Stimulated activated CD4-positive, alpha-beta T cell treated with anti-CD3 and anti-CD28 coated beads, TNF-alpha, amount 100 ng/mL, for 24 hours (primary cell): ENCODE measurements around the gene PLCB4.

Source experiments
- DNase-seq, 3 experiments: peaks; one replicate each; pipeline ENCODE4 v3.0.0-alpha.2; 2020; ENCODE audit warnings: low read depth in 3 of 3

PLCB4 gene

DNA sequence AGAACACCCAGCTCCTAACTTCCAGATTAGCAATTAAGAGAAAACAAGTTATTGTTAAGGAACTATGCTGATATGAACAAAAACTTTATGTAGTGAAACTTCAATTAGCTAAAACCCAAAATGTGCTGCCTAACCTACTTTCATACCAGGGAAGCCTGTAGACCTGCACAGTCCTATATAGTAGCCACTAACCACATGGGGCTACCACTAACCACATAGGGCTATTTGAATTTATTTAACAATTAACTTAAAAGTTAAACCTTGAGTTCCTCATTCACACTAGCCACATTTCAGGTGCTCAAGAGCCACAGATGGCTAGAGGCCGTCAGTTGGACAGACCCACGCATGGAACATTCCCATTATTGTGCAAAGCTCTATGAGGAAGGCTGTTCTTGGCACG lies 373.1 kb downstream of the PLCB4 start:
- no peak for DNase-seq

DNA sequence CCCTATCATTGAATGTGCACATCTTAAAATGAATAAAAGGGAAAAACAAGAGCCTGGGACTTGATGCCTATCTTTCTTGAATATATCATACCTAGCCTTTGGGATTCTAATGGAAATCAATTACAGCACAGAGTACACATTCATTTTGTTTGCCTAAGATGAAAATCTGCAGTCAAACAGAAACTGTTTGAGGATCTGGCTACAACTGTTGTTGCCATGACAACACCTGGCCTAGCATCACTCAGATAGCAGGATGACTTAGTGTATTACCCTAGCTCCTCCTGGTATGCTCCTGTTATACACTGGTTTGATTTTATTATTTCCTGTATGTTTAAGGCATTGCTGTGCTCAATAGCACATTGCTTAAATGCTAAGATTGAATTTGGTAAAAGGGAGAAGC lies 374.0 kb downstream of the PLCB4 start:
- no peak for DNase-seq

DNA sequence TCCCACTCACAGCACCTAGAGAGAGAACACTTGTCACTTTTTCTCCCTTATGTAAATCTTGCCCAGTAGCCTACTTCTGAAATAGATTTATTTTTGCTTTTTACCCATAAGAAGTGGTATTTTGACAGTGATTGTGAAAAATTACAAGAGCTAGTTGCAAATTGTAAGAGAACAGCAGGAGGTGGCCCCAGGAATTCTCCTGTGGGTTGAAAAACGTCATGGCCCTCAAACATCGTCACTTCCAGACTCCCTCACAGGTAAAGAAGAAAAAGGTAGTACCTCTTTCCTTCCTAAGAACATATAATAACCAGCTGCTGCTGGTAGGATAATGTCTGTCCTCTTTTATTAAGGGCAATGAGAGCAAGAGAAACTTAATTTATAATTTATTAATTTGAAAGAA lies 376.0 kb downstream of the PLCB4 start:
- DNase-seq, result no peak

DNA sequence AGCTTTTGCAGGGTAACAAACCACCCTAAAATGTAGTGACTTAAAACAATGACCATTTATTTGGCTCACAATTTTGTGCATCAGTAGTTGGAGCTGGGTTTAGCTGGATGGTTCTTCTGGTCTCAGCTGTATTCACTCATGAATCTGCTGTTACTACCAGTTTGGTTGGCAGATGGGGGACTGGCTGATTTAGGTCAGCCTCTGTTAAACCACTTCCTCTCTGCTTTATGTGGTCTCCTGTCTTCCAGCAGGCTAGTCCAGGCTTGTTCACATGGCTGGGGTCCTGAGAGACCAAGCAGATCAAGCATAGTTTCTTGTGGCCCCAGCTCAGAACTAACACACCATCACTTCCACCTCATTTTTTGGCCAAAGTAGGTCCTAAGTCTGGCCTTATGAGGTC lies 378.3 kb downstream of the PLCB4 start:
- no peak for DNase-seq

DNA sequence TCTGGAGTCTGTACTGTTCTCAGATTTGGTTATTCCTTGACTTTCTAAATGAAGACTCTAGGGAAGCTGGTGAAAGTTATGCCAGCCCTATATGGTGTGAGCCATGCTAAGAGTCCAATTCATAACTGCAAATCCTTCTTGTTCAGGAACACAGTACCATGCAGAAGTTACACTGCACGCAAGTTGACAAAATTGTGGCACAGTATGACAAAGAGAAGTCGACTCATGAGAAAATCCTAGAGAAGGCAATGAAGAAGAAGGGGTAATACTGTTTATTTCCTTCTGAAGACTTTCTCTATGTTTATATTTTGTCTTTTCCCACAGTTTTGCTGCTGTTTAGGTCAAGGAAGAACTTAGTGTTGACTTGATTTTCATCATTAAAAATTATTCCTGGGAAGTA lies 384.3 kb downstream of the PLCB4 start:
- no peak for DNase-seq

DNA sequence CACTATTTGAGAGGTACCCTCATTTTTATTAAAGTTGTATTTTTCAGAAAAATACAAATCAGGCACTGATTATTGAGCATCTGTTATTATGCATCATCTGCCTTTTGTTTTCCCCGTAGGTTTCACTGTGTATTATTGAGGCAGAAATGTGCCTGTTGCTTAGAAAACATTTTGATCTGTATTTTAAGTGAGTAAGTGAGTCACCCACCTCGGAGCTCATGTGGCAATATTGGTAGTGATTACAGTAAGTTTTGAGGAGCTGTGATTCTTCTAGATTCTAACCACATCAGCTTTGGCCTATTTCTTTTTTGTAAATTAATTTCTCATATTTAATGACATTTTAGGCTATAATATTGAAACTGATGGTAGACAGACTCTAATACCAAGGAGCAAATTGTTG lies 385.9 kb downstream of the PLCB4 start:
- DNase-seq, result no peak

DNA sequence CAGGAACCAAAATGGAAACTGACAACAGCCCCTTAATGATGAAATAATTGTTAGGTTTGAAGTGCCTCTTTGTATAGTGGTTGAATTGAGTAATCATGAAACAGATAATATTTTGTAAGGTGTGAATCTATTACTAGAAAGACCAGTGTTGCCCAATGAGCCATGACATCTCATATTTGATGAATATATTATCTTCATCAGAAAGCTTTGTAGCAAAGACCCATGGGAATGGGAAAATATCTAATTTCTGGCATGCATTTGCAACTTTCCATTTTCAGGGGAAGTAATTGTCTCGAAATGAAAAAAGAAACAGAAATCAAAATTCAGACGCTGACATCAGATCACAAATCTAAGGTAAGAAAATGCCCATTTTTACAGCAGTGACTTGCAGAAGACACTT lies 388.2 kb downstream of the PLCB4 start:
- no peak for DNase-seq

DNA sequence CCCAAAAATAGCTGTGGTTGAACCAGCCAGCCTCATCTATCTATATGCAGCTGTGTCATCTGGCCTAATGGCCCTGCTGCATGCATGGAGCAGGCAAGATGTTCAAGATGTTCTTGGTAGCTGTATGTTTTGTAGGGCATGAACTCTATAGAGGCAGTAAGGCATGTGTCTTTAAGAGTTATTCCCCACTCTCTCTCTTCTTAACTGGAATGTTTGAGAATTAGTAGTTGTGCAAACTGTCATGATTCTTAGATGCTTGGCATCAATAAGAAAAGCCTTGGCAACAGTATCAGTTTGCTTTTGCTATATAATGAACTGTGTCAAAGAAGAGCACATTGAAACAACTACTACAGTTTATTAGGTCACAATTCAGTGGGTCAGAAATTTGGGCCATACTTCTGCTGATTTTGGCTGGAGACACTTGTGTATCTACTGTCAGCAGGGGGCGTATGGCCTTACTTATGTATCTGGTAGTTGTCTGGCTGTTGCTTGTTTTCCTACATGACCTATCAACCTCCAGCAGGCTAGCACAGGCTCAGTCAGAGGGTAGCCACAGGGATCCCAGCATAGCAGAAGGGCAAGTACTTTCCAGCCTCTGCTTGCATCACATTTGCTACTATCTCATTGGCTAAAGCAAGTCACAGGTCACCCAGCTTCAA lies 389.4 kb downstream of the PLCB4 start:
- DNase-seq, result no peak

DNA sequence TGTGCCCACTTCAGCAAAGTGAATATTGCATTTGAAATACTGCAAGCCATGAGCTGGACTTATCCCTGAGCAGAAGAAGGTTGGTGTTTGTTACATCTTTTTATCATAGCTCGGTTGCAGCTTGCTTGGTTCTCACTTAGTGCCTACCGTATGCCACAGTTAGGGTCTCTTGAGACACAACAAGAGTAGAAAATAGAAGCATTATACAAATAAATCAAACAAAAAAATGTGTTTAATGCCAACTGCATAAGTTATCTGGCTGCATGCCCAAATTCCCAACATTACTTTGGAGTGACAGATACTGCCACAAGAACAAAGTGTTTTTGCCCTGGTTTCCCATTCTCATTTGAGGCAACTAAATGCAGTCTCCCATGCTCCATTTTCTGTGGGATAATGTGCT lies 391.6 kb downstream of the PLCB4 start:
- no peak for DNase-seq

DNA sequence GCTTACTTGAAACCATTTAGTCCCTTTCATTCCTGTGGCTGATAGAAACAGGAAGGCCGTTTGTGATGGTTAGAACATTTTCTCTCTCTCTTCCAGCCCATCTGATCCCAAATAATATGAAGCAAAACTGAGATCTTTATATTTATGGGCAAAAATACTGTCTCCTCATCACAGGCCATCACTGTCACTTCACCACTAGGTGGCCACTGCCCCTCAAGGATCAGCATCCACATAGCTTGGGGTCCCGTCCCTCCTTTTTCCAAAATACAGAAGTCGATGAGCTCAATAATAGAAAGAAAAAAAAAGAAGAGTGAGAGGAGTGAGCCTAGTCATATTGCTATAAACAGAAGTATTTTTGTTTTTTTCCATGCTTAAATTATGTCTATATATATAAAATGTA lies 399.1 kb downstream of the PLCB4 start:
- no peak for DNase-seq

DNA sequence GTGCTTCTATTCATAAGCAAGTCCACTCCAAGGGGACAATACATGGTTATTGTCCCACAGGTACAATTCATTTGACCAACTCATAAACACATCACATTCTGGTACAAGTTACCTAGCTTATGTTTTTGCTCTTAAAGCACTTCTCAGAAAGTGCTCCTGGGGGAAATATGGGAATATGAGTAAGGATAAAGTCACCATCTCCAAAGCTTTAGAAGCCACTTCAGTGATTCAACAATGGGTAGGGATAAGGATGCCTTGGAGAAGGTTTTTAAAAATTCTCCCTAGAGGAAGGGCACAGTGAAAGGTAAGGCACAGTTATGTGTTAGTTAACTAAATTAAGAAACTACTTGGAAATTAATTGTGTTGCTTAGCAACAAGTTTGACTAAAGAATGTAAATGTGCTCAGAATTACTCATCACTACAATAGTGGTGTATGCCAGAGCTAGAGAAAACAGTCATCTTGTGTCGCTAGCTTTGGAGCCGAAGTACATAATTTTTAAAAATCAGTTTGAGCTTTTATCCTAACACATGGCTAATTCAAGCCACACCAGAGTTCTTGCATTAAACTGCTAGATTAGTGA lies 406.0 kb downstream of the PLCB4 start:
- no peak for DNase-seq

DNA sequence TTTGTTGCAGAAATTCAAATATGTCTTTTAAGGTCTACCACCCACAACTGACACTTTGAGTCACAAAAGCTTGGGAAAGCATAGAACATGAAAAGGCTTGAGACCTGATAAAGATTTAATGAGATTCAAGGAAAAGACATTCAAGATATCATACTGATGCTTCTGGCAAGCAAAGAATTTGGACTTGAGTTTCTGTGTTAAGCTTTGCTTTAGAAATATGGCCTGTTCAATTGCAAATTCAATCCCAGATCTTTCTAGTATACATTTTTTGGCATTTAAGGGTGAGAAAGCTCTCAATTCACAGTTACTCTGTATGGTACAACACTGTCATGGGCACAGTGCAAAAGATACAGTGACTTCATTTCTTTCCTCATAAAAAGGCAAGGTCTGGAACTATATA lies 406.6 kb downstream of the PLCB4 start:
- DNase-seq, result no peak

DNA sequence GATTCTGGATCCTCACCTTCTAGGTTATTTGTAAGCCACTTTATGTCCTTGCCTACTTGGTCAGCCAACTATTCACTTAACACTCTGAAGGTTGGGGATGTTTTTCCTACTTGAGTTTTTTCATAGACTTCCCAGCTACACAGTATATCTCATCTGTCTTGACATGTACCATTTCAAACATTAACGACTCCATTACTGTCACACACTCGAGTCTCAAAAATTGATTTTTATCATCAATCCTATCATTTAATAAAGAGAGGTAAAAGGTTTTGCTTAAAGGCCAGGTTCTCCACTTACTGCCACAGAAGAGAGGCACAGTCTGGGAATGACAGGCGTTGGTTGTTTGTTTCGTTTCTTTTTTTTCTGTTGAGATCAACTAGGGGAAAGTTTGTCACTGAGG lies 407.3 kb downstream of the PLCB4 start:
- no peak for DNase-seq

DNA sequence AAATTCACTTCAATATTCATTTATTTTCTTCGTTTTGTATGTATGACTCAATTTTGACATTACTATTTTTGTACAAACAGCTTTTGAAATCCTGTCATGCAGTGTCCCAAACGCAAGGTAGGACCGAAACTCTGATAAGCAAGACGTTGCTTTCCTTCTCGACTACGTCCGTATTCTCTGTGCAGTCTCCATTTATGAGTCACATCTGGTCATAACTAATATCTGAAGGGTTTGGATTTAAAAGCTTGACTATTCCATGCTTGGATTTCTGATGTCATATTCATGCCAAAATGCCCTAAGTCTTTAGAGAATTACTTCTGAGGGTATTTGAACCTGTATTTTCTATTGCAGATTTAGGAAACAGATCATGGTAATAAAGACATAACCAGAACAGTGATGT lies 407.8 kb downstream of the PLCB4 start:
- no peak for DNase-seq

DNA sequence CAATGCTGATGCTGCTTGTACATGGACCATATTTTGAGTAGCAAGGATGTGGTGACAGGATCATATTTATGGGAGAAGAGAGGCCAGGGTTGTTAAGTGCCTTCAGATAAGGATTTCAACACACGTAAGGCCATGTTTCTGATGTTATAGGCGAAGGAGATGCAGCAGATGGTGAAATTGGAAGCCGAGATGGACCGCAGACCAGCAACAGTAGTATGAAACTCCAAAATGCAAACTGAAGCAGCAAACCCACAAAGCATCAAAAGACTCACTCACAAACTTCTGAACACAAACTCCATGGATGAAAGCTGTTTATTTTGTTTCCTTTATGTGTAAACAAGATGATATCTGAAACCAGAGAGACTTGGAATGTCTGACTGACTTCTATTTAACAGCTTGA lies 409.9 kb downstream of the PLCB4 start:
- no peak for DNase-seq

DNA sequence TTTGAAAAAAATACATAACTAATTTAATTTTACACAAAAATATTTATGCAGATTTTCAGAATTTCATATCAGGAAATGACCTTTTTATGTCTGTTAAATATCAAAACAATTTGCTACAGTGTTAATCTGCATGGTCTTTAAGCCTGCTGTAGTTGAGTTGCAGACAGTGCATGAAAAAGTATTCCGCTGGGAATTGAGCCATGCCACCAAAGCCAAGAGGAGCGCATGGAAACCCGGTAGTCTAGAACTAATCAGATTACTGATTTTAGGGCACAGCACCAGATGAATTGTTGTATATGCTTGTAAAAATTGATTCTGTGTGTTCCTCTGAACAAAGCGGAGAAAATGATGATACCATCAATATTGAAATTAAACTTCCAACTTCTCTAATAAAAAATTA lies 411.2 kb downstream of the PLCB4 start:
- DNase-seq, result no peak

DNA sequence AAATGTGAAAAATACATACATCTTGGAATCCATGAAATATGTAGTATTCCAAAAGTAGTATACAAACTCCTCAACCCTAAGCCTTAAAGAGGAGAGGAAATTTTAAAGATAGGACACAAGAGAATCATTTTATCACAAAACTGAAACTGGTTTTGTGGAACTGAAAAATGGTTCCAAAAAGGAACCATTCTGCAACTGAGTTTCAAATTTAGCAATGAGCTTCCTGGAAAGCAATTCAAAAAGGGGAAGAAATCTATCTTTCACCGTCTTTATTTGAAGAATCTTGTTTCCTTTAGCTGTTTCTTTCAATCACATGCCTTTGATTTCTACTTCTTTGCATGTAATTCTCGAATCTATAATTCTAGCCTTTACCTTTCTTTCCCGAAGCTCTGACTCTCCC lies 413.3 kb downstream of the PLCB4 start:
- DNase-seq, result no peak

DNA sequence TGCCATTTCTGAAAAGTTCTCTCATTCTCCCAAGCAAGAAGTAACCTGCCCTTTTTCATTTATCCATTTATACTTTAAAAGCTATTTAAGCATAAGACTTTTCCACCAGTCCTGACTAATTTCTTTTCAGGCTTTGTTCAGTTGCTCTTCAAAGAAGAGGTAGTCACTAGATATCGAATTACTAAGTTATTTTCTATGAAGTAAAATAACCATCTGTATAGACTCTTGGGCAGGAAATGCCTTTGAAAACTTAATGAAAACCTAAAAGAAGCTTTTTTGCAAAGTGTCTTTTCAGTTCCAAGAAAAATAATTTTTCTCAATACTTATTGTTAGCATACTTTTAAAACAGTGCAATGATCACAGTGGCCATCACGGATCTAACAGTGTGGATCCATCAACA lies 414.2 kb downstream of the PLCB4 start:
- no peak for DNase-seq

DNA sequence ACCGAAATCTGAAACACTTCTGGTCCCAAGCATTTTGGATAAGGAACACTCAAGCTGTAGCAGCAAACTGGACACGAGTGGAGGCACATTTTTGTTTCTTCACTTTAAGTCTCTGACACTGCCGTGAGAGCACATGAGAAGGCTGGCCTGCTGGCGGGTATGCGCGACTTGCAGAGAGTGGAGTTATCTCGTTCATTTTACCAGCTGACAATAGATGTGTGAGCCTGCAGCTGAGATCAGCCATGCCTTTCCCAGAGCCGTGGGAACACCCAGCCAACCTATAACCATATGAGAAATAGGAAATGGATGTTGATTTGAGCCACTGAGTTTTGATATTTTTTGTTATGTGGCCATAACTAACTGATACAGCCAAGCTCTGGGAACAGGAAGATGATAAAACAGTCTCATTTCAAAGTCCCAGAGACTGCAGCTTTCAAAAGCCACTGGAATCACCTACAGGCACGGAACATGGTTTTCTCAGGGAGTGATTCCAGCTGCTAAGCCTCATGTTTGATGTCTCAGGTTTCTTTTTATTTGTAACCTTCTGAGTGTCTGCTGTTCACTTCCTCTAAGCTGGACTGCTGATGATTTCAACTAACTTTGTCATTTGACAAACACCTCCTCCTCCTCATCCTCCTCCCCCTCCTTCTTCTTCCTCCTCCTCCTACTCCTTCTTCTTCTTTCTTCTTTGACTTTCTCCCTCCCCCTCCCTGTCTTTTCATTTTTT lies 416.9 kb downstream of the PLCB4 start:
- DNase-seq, result no peak

DNA sequence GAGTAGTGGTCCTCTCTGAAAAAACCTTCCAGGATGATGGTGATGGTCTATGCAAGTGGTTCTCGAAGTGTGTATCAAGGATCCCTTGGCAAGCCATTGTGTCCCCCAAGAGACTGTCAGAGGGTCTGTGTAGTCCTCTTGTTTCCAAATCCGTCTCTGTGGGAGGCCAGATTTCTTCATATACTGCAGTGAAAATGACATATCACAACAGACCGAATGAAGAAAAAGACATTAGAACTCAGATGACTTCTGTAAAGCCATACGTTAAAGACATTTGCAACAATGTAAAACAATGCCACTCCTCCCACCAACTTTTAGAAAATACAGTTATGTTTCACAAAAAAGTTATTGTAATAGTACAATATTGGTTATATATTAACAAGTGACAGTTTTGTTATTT lies 418.3 kb downstream of the PLCB4 start:
- no peak for DNase-seq

DNA sequence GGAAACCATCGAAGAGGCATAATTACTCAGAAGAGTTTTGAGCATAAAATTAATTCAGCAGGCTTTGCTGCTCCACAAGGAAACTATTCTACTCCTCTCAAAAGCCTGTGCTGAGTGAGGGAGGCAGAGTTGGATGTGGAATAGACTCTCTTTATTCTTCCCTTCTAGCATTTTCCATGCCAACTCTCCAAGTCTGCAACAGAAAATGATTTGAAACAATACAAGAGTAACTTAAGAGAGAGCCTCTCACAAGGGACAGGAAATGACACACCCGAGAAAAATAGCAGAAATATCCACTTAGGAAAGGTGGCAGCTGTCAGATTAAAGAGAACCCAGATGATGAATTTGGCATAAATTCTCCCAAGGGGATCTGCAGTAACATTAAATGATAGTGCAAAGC lies 419.2 kb downstream of the PLCB4 start:
- DNase-seq, result no peak

DNA sequence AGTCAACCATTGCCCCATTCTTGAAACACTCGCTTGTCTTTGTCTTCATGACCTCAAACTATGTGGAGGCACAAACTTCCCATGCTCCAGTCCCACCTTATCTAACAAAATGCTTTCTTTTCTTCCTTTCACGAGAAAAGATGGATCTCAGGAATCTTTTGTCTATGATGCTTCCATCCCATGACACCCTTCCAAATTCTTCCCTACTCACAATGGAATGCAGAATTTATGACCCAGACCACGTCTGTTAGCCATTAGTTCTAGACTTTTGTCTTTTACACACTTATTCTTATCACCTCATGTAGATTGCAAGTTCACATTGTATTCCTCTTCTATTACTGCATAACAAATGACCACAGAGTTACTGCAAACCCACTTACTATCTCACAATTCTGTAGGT lies 421.3 kb downstream of the PLCB4 start:
- DNase-seq, result no peak

DNA sequence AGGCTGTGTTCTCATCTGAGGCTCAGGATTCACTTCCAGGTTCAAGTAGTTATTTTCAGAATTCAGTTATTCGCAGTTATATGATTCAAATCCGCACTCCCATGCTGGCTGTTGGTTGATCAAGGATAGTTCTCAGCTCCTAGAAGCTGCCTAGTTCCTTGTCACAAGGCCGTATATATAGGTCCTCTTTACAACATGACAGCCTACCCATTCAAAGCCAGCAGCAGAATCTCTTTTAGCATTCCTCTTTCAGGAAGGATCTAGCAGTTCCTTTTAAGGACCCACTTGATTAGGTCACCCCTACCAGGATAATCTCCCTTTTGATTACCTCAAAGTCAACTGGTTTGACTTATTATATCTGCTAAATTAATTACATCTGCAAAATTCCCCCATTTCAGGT lies 421.7 kb downstream of the PLCB4 start:
- DNase-seq, result no peak

DNA sequence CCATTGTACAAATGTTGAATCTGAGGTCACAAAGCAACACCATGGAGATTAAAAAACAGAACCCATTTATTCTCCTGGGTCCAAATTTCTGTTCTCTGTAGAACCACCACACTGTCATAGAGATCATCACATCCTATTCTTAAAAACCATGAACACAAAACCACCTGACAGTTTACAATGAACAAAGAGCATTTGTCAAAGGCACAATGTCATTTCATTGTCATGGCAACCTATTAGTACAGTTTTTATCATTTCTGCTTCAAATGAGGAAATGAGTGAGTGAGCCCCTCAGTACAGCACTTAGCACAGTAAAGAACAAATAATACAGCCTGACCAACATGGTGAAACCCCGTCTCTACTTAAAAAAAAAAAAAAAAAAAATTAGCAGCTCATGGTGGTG lies 422.4 kb downstream of the PLCB4 start:
- no peak for DNase-seq
